ENCODE measurements around the gene SERPINA3.

Gene SERPINA3

DNA sequence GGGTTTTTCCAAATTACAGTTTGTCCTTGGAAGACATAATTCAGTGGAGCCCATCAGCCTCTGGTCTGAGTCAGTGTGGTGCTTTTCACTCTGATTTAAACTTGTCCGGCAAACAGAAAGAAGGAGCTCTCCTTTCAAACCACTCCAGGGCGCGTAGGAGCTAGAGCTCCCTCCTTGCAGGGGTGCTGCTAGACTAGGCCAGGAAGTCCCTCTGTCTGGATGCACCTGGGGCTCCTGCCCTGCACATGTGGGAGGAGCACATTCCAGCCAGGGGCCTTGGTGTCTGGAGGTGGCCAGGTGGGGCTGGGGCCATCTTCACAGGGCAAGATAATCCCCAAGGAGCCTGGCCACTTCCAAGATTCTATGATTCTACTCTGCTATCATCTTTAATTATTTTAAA is 3.1 kb downstream of the SERPINA3 start:
- no peak for DNase-seq

DNA sequence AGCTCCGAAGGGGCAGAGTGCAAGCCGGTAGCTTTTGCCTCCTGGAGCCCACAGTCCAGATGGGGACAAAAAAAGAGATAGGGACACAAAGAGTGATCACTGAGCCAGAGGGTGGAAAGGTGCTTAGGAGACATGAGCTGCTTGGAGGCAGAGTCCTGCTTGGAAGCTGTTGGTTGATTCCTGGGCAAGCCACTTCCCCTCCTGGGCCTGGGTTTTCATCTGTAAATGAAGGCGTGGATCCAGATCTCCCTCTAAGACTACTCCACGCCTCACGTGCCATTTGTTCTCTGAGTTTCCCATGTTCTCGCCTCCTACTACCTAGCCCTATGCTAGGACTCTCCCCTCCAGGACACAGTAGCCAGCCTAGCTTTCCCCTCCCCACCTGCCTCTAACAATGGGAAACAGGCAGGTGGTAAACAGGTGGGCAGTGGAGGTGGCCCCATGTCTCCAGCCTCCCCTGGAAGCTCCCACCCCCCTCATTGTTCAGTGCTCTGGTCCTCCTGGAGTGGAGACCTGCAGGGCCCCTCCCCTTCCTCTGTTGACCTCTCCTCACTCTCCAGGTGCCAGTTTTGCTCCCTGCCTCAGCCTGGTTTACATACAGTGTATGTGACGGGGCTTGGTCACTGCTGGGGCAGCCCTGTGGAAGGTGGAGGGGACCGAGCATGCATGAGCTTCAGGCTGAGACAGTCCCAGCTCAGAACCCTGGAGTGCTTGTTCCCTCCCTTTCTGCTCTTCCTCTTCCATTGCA is 3.8 kb downstream of the SERPINA3 start:
- DNase-seq: no peak

DNA sequence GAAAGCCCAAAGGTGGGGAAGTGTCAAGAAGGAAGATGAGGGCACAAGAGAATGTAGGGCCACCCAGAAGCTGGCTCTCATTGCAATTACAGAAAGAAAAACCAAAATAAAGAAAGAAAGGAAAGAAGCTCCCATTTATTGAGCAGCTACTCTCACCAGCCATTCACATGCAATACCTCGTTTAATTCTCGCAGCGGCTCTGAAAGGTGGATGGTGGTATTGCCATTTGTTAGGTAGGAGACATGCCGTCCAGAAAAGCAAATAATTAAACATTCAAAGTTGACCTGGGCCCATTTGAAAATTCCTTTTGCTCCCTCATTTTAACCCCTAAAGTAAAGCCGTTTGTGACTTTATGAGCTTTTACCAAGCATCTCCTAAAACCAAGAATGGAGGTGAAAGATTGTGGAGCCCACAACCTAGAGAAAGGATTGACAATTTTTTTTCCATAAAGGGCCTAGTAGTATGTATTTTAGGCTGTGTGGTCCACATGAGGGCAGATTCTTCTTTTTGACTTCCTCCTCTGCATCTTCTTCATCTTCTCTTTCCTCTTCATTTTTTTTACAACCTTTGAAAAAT is 5.3 kb downstream of the SERPINA3 start:
- no peak for DNase-seq

- DNase-seq: no peak
These were observed 6.0 kb downstream of the SERPINA3 start for GRCh38 chr14:94617988-94618822.

DNA sequence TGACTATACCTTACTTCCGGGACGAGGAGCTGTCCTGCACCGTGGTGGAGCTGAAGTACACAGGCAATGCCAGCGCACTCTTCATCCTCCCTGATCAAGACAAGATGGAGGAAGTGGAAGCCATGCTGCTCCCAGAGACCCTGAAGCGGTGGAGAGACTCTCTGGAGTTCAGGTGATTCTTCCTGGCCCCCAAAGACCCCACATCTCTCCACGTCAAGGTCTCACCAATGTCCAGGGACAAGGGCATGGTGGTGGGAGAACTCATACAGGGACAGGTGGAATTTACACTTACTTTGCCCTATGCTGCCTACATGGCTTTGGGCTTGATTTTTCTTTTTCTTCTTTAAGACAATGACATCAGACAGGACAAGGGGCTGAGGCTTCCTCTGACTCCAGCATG is 7.1 kb downstream of the SERPINA3 start:
- DNase-seq: no peak

GRCh38 chr14:94620597-94620996 is 8.4 kb downstream of the SERPINA3 start:
- no peak for DNase-seq

GRCh38 chr14:94621358-94622134 is 9.4 kb downstream of the SERPINA3 start:
- DNase-seq: no peak

DNA sequence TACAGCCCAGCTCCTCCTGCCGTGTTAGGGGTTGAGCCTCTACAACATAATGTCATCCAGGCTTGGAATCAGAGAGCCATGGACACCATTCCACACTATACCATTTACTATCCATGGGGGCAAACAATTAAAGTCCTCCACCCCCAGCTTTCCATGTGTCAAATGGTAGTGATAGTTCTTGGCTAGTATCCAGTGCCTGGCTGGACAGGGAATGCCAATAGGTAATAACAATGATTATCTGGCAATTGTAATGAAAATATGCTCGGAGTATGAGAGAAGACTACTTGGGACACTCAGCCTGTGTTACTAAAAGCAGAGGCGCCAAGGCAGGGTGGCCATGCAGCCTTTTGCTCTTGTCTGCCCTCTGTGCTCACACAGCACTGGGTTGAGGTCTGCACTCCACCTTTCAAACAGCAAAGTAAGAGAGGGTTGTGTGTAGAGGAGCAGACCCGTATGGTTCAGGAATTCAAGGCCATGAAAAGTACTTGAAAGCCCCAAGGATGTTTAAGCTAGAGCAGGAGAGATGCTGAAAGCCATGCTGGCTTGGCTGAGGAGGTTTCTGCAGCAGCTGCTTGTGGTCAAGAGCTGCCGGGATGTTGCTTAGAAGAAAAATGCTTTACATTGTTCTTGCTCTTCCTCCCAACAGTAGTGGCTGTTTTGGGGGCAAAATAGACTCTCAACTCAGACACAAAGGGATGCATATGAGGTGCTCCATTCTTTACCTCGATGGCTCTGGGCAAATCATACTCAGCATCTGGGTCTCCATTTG is 10.6 kb downstream of the SERPINA3 start:
- no peak for DNase-seq

DNA sequence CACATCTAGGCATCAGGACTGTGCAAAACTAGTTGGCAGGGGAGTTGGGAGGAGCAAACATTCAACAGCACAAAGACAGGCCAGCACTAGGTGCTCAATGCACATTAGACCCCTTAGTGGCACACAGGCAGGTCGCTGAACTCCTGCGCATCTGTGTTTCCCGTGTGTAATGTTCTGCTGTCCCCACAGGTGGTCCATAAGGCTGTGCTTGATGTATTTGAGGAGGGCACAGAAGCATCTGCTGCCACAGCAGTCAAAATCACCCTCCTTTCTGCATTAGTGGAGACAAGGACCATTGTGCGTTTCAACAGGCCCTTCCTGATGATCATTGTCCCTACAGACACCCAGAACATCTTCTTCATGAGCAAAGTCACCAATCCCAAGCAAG is 11.2 kb downstream of the SERPINA3 start:
- no peak for DNase-seq

DNA sequence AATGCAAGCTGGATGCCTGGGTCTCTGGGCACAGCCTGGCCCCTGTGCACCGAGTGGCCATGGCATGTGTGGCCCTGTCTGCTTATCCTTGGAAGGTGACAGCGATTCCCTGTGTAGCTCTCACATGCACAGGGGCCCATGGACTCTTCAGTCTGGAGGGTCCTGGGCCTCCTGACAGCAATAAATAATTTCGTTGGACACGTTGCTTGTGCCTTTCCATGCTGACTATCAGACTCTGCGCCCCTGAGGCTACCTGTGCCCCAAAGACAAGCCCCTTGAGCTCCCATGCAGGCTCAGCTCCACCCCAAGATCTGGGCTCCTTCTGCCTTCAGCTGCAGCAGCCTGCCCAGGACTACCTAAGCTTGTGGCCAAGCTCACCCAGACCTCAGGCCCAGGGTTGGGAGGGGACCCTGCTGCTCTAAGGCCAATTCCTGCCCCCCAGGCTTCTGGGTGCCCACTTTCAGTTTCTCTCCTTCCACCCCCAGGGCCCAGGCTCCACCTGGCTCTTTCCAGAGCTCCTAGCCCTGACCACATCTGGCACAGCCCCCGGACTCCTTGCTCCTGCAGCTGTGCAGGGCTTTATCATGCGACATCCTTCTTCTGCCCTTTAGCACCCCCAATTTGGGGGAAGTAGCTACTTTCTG is 11.8 kb downstream of the SERPINA3 start:
- no peak for DNase-seq

GRCh38 chr14:94624537-94625352 is 12.6 kb downstream of the SERPINA3 start:
- no peak for DNase-seq

GRCh38 chr14:94625353-94625635 is 13.1 kb downstream of the SERPINA3 start:
- no peak for DNase-seq

DNA sequence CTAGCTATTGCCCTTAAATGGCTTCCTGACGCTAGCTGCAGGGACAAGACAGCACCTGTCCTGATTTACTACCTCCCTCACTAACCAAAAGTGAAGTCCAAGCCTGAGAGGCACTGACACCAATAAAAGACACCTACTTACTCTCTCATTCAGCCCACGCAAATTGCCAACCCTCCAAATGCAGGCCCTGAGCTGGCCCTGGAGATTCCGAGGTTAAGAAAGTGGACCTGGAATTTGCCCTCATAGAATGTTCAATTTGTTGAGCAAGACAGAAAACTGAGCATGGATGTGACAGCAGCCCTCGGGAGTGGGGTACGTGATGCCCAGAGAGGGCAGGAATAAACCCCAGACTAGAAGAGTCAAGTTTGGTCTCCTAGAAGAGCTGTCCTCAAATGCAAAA is 16.4 kb downstream of the SERPINA3 start:
- DNase-seq: no peak

DNA sequence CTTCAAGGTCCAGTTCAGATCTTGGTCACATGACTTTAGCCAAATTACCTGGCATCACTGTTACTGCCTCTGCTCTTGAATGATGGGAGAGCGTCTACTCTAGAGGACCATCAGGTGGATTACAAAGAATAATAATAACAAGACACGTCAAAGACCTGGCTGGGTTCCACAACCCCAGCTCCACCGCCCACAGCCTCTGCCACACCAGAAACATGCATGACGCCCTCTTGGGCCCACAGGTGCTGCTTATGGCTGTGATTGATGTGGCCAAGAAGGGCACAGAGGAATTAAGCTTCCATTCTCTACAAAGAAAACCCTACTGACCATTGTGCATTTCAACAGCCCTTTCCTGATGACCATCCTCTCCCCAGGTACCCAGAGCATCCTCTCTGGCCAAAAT is 18.2 kb downstream of the SERPINA3 start:
- DNase-seq: no peak

- DNase-seq: no peak
These were observed 18.9 kb downstream of the SERPINA3 start for GRCh38 chr14:94631050-94631449.

- no peak for DNase-seq
These were observed 19.5 kb downstream of the SERPINA3 start for GRCh38 chr14:94631536-94632304.

- DNase-seq: no peak
These were observed 20.1 kb downstream of the SERPINA3 start for GRCh38 chr14:94632305-94632590.

- no peak for DNase-seq
These were observed 20.9 kb downstream of the SERPINA3 start for GRCh38 chr14:94633121-94633520.

- DNase-seq: no peak
These were observed 23.0 kb downstream of the SERPINA3 start for GRCh38 chr14:94635154-94635553.

- no peak for DNase-seq
These were observed 24.7 kb downstream of the SERPINA3 start for GRCh38 chr14:94636744-94637412.
